Measurements from ENCODE around the gene PLG.
"Not testable (repeated sequence)": the region's sequence is repeated elsewhere in the genome, so short reads cannot be mapped to it uniquely, and the experiment has no call there.

PLG gene

DNA sequence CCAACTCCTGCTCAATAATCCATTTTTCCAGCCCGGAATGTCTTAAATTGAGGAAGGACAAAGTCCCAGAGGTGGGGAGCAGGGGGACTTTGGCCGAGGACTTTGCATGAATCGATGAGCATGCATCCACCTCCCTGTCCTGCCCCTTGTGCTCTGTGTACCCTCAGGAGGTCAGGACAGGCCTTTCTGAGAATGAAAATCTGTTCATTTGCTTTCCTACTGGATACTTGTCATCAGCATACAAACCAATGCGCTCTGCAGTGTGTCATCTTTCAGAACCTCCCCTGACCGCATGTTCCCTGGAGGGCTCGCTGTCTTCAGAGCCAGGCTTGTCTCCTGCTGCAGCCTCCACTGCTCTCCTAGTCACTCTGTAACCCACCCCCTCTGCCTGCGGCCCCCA lies 2.6 kb downstream of the PLG start:
- not testable (repeated sequence) for DNase-seq (ENCODE audit: low spot score)

DNA sequence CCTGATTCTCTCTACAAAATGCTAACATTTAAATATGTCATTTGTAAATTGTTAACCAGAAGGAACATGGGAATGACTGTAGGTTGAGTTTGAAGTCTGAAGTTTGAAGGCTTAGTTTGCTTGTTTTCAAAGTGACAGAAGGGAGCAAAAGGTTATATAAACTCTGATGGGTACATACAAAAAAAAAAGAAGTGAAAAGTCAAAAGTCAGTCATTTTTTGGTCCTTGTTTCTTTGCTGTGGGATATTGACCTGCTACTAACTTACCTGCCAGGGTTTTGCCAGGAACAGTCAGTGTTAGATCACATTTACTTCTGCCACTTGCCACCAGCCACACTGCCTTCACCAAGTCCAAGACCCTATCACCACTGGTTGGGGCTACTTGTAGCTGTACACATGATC lies 6.9 kb downstream of the PLG start:
- DNase-seq (ENCODE audit: low spot score) = not testable (repeated sequence)

DNA sequence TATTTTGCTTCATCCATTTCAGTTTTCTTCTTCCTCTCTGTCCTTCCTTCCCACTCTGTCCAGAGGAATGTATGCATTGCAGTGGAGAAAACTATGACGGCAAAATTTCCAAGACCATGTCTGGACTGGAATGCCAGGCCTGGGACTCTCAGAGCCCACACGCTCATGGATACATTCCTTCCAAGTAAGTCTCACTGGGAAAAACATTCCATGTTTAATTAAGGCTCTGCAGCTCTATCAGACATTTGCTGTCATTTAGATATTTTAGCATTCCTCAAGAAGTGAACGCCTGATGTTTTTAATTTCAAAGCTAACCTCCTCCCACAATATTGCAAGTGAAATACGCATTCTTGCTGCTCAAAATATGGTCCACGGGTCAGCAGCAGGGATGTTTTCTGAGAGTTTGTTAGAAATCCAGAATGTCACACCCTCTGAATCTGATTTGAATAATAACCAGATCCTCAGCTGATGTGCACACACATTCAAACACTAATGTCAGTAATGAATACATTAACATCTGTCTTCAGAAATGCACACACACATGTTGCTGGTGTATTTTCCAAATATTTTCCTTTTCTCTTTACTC lies 12.8 kb downstream of the PLG start:
- no peak for DNase-seq (ENCODE audit: low spot score)

DNA sequence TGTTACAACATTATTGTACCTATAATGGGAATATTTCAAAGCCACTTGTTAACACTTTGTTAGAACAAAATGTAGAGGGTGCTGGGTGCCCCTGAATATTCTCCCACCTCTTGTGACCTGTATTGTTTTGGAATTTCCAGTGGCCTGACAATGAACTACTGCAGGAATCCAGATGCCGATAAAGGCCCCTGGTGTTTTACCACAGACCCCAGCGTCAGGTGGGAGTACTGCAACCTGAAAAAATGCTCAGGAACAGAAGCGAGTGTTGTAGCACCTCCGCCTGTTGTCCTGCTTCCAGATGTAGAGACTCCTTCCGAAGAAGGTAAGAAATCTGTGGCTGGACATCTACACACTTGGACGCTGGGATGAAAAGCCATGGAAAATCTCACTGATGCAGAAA lies 28.9 kb downstream of the PLG start:
- peak; percentile 55 for DNase-seq (ENCODE audit: low spot score)

DNA sequence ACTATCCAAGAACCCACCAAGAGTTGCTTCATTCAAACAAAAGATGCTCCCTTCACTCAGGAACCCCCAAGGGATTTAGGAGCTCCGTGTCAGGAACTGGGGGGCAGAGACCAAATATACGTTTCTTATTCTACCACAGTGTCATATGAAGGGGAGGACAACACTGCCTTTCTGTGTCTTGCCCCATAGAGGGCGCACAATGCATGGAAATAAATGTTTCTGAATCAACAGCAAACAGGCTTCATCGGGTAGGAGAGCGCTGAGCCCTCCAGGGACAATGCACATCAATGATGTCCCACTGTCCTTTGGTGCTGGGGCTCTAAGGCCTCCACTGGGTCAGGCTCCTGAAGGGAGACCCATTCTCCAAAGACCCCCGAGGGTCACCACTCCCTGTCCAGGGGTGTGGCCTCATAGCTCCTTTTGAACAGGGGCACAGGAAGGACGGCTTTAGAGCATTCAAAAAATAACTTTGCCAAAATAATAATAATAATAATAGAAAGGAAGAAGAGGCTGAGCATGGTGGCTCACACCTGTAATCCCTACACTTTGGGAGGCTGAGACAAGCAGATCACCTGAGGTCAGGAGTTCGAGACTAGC lies 31.1 kb downstream of the PLG start:
- DNase-seq (ENCODE audit: low spot score) = peak; percentile 87

DNA sequence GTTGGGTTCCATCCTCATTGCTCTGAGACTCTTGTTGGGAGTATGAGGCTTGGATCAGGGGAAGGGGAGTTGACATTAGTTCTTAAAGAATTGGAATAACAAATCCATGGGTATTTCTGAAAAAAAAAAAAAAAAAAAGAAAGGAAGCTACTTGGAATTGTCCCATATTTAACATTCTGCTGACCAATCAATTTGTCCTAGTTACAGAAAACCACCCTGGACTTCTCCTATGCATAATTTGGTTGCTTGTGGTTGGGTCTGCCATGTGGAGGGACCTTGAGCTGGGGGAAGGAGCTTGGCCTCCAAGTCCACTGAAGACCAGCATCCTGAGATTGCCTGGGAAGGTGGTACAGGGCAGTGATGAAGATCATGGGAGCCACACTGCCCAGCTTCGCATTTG lies 32.6 kb downstream of the PLG start:
- no peak for DNase-seq (ENCODE audit: low spot score)

DNA sequence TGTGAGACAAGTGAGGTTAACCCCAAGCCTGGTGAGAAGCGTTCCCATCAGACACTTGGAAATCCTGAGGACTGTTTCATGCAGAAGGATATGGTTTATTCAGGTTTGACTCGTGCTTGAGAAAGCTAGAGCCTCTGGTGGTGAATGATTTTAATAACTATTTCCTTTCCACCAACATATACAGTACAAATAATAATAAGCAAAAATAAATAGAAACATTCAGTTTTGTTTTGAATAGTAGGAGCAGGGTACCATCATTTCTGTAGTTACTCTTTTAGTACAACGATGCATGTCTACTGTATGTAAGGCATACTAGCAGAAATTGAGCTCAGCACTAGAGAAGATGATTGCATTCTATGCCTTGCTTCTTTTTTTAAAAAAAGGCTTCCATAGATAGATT lies 33.5 kb downstream of the PLG start:
- no peak for DNase-seq (ENCODE audit: low spot score)

DNA sequence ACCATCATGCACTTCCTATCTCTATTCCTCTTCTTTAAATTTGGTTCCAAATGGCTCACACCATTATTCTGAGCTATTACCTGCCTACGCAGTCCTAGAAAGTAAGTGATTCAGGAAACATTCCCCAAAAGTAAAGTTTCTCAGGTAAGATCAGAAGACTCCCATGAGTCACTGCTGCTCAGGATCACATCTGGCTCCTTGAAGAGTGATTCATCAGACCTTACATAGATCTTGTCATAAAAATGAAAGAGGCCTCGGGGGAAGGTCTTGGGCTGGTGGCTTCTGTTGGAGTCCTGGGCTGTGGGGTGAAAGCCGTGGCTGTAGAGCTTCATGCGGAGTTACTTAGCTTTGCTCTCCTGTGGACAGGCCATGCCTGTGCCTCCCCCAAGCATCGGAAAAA lies 35.9 kb downstream of the PLG start:
- no peak for DNase-seq (ENCODE audit: low spot score)

DNA sequence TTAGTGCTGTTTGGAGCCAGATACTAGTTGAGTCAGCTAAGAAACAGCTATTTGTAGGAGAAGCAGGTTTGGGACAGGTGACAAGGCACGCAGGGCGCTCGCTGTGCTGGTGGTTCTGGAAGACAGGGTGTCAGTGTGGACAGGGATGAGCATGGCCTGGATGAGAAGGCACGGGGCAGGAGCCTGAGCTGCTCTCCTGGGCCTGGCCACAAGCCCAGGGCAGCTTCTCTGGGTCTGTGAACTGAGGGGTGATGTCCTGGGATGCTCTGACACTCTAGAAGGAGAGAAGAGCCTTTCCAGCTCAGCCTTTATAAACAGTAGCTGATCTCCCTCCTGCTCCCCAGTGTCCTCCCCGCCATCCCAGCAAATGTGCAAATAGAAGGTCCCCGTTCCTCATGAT lies 37.9 kb downstream of the PLG start:
- DNase-seq (ENCODE audit: low spot score) = no peak

DNA sequence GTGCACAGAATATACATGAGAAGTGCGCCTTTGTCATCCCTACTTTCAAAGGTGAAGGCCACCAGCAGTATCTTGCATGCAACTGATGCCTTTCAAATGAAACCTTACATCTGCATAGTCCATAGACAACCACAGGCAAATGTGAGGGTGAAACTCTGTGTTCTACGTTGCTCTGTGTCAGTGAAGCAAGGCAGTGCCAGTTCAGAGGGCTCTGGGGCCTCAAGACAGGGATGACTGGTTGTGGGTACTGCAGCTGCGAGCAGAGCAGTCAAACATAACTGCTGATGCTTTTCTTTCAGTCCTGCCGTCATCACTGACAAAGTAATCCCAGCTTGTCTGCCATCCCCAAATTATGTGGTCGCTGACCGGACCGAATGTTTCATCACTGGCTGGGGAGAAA lies 39.0 kb downstream of the PLG start:
- peak; percentile 96 for DNase-seq (ENCODE audit: low spot score)

DNA sequence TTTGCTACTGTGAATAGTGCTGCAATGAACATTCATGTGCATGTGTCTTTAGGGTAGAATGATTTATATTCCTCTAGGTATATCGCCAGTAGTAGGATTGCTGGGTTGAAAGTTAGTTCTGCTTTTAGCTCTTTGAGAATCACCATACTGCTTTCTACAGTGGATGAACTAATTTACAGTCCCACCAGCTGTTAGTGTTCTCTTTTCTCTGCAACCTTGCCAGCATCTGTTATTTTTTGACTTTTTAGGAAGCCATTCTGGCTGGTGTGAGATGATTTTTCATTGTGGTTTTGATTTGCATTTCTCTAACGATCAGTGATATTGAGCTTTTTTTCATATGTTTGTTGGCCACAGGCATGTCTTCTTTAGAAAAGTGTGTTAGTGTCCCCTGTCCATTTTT lies 40.0 kb downstream of the PLG start:
- DNase-seq (ENCODE audit: low spot score) = peak; percentile 92

DNA sequence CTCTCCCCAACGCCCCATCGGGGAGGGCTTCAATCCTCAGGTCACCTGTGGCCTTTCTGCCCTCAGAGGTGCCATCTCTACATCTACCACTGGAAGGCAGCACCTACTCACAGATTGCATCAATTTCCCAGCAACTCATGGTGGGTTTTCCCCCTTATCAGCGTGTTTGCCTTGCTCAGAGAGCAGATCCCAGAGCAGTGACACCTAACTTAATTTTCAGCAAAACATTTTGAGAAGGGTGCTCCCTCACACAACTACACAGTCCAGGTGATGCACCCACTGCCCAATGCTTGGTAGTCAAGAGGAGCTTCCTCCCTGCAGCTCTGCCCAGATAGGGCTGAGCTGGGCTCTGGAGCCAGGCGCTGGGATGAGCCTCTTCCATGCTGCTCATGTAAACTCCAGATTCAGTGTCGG lies 48.2 kb downstream of the PLG start:
- peak; percentile 70 for DNase-seq (ENCODE audit: low spot score)

DNA sequence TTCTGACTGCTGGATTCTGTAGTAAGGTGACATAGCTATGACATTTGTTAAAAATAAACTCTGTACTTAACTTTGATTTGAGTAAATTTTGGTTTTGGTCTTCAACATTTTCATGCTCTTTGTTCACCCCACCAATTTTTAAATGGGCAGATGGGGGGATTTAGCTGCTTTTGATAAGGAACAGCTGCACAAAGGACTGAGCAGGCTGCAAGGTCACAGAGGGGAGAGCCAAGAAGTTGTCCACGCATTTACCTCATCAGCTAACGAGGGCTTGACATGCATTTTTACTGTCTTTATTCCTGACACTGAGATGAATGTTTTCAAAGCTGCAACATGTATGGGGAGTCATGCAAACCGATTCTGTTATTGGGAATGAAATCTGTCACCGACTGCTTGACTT lies 51.2 kb downstream of the PLG start:
- DNase-seq (ENCODE audit: low spot score) = not testable (repeated sequence)

DNA sequence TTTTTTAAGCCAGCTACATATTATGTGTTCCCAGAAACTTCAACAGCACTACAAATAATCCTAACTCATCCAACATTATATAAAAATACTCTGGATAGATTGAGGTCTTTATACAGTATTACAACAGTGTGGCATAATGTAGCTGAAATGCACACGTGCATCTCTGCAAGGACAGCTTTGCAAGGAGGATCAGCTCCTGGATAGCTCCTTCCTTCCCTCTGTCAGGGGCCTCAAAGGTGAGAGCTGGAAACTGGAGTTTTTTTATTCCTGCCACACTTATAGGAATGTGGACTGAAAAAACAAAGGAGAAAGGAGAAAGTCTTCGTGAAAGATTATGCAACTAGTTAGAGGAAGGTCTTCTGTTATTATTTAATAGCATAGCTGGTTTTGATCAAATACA lies 53.1 kb downstream of the PLG start:
- DNase-seq (ENCODE audit: low spot score) = no peak

DNA sequence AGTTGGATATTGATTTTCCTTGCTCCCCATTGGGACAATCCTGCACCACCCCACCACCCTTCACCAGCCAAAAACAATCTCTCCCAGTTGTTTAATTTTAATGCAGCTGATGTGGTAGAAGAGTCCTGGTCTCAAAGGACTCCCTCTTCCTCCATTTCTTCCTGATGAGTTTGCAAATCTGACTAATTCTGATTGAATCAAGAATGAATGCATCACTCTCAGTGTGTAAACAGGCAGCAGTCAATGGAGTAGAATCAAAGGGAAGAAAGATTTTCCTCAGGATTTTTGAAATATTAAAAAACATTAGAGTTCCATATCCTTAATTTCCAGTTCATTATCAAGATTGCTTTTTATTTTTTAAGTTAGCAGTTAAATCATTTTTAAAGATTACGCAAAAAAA lies 54.0 kb downstream of the PLG start:
- DNase-seq (ENCODE audit: low spot score) = no peak

DNA sequence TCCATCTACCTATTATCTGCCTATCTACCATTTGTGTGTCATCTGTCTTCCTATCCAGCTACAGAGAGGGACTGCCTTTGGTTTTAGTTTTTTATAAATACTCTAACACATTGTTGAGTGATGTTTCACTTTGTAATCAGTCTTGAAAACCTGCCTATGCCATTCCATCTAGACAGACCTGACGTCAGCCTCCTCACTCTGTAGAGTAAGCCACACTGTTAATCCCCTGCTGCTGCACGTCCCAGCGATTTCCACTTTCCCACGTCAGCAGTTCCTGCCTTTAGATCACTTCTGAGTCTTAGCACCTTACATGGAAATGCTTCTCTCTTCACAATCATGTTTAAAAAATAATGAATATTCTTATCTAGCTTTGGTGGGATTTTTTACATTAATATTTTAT lies 54.8 kb downstream of the PLG start:
- no peak for DNase-seq (ENCODE audit: low spot score)

DNA sequence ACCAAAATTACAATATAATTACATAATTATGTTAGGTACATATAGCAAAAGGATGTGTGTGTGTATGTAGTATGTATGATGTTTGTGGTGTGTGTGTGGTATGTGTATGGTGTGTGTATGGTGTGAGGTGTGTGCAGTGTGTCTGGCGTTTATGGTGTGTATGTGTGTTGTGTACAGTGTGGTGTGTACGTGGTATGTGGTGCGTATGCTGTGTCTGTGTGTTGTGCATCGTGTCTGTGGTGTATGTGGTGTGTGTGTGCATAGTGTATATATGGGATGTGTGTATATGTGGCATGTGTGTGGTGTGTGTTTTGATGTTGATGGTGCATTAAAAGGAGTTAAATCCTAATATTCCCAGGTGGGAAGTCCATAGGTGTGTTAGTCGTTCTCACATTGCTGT lies 62.8 kb downstream of the PLG start:
- no peak for DNase-seq (ENCODE audit: low spot score)

DNA sequence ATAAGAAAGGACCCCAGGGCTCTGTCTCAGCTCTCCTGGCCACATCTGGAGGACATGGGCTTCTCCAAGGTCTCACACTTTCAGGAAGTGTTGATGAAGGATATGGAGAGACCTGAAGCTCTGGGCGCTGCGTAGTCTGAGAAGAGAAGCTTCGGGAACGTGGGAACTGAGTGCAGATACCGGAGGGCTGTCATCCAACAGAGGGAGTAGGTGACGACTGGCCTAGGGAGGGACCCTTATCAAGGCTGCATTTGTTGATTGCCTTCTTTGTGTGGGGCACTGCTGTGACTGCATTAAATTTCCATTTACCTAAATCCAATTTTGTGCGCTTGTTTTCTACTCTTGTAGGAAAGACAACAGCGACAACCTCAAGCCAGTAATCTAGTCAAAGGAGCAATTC lies 63.4 kb downstream of the PLG start:
- no peak for DNase-seq (ENCODE audit: low spot score)

DNA sequence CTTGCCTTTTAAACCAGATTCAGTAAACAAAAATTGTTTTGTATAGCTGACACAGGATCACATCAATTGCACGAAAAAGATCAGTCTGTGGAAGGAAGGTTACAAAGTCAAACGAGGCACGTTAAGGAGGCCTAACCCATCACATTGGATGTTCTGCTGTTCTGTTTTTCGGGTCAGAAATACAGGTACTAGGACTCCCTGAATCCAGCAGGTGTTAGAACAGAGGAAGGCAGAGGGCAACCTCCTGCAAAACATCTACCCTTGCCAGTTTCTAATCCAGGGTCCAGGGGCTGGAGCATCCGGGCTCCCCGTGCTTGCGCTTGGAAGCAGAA lies 64.6 kb downstream of the PLG start:
- DNase-seq (ENCODE audit: low spot score) = no peak

DNA sequence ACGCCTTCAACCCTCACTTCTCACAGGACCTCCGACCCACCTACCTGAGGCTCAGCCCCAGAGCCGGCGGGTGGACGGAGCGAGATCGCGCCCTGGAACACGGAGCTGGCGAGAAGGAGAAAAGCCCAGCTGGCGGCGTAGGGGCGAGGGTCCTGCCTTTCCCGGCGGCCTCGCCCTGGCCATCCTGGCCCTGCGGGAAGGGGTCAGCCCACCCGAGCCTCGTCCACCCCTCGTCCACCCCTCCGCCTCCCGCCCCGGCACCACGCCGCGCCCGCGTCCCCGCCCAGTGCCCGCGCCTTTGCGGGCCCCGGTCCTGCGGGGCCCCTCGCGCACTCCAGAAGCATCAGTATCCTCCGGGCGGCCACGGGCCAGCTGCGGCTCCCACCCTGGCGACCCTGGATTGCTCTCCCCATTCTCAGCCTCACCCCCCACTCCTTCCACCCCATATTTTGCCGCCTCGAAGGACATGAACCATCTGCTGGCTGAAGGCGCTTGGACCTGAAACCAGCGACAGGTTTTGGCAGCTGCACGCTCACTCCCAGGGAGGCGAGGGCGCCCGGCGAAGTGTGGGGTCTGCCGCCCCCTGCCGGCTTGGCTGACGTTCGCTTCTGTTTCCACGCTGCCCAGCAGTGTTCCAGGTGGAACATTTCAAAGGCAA lies 65.1 kb downstream of the PLG start:
- peak; percentile 61 for DNase-seq (ENCODE audit: low spot score)

DNA sequence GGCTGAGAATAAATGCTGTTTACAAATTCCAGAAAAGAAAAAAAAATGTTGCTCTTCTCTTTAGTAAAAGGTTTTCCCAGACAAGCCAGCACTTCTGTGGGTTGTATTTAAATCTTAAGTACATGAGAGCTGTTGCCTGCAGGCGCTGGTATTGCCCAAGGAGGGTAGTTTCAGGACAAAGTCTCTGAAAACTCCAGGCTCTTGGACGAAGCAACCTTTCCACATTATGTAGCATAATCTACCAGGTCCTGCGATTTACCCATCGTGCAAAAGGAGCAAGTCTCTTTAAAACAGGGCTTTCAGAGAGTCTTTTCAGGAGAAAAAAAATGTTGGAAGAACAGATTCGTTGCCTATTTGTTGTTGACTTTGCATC lies 65.6 kb downstream of the PLG start:
- DNase-seq (ENCODE audit: low spot score) = no peak

DNA sequence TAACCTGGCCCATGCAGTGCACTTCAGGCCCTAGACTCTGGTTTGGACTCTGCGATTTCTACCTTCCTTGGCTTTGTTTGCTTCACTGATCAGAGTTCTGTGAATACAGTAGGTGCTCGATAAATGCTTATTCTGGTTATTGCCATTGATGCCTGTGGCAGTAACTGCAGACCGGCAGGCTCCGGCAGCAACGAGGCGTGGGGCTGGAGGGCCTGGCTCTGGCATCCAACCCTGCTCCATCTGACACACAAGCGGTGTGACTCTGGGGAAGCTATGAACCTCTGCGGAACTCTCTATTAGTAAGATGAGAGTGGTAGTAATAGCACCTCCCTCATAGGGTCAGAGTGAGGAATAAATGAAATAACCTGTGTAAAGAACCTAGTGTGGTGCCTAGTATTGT lies 66.1 kb downstream of the PLG start:
- DNase-seq (ENCODE audit: low spot score) = no peak

DNA sequence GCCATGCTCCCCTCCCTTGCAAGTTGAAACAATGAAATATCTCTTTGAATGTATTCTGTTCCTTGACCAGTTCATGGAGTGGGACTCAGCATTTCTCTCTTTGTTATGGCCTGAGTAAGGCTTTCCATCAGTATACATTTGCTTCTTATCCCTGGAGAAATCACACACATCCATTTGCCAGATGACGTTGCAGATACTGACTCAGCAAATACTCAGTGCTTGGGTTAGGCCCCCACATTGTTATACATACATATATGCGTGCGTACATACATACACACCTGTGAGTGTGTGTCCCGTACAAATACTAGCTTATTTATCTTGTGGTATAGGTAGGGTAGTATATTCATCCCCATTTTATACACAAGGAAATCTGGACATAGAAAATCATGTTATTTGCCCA lies 72.4 kb downstream of the PLG start:
- no peak for DNase-seq (ENCODE audit: low spot score)

Data from NAMALWA (cell line).